PFSK-1 (cell line): Measurements from ENCODE around the gene ZNF775.

ENCODE experiments used
- POLR2AphosphoS5 ChIP-seq: IDR thresholded peaks from 2 replicates; pipeline ENCODE4 v1.6.1; 2012; ENCODE audit warnings: low read depth, mild to moderate bottlenecking, control low read depth, low read length, moderate library complexity
- TF ChIP-seq, protein P1 (sequence below), 2 experiments: IDR thresholded peaks; 2 replicates each; pipeline versions ENCODE4 v1.6.1 to v1.8.0; 2011 to 2012; ENCODE audit warnings: low read depth in 2 of 2, low read length in 2 of 2, control low read depth in 1 of 2, inconsistent platforms in 1 of 2, mild to moderate bottlenecking in 1 of 2, moderate library complexity in 1 of 2; ENCODE audit not compliant: insufficient read depth in 1 of 2

DNA sequence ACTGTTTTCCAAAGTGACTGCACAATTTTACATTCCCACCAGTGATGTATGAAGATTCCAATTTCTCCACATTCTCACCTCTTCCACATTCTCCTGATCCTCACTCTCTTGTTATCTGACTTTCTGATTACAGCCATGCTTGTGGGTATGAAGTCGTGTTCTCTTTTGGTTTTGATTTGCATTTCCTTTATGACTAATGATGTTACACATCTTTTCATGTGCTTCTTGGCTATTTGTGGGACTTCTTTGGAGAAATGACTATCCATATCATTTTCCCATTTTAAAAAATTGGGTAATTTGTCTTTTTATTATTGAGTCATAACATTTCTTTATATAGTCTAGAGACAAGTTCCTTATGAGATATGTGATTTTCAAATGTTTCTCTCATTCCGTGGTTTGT is 60.8 kb downstream of the ZNF775 start:
- TF ChIP-seq, protein P1, sequence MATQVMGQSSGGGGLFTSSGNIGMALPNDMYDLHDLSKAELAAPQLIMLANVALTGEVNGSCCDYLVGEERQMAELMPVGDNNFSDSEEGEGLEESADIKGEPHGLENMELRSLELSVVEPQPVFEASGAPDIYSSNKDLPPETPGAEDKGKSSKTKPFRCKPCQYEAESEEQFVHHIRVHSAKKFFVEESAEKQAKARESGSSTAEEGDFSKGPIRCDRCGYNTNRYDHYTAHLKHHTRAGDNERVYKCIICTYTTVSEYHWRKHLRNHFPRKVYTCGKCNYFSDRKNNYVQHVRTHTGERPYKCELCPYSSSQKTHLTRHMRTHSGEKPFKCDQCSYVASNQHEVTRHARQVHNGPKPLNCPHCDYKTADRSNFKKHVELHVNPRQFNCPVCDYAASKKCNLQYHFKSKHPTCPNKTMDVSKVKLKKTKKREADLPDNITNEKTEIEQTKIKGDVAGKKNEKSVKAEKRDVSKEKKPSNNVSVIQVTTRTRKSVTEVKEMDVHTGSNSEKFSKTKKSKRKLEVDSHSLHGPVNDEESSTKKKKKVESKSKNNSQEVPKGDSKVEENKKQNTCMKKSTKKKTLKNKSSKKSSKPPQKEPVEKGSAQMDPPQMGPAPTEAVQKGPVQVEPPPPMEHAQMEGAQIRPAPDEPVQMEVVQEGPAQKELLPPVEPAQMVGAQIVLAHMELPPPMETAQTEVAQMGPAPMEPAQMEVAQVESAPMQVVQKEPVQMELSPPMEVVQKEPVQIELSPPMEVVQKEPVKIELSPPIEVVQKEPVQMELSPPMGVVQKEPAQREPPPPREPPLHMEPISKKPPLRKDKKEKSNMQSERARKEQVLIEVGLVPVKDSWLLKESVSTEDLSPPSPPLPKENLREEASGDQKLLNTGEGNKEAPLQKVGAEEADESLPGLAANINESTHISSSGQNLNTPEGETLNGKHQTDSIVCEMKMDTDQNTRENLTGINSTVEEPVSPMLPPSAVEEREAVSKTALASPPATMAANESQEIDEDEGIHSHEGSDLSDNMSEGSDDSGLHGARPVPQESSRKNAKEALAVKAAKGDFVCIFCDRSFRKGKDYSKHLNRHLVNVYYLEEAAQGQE (IDR thresholded peaks at IDR 0.05; ENCODE audit: insufficient read depth in 1 of 2, low read depth in 2 of 2, low read length in 2 of 2): no peak
- no peak for TF ChIP-seq POLR2AphosphoS5
